ENCODE measurements around the gene DAW1. TPM values are rescaled to one million over a fixed set of nuclear protein-coding genes. Genes with fewer than 3 reads are reported as not detected.

Gene DAW1
- total RNA-seq, 1 donor, result under 0.01 TPM

DNA sequence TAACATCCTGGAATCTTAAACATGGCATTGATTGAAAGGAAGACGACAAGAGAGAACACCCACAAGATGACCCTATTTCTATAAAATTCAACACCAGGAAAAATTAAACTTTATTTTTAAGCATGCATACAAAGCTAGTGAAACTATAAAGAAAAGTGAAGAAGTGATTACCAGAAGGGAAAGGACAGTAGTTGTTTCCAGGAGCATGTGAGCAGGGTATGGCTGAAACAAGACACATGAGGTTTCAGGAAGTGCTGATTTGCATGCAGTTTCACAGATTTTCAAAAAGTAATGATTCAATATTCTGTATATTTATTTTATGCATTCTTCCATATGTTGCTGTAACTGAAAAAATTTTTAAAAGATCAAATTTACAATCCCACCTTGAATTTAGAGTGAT, 24.6 kb upstream of the DAW1 start:
- Histone ChIP-seq H4K20me1 (ENCODE audit: insufficient read depth, low read length) (no peaks in the 10 kb centered on the region), H3K4me1 (ENCODE audit: insufficient read depth, low read length) (peaks cover 11% of the 10 kb centered on the region), H3K36me3 (ENCODE audit: insufficient read depth, low read length) (no peaks in the 10 kb centered on the region), H3K27ac (ENCODE audit: low read depth, low read length) (no peak overlapping the region), H3K79me2 (ENCODE audit: insufficient read depth, low read length) (no peaks in the 10 kb centered on the region), H3K4me3 (ENCODE audit: insufficient read depth, low read length) (no peak overlapping the region), H3K4me2 (ENCODE audit: insufficient read depth, low read length) (no peak overlapping the region), H3K27me3 (ENCODE audit: insufficient read depth, low read length) (no peaks in the 10 kb centered on the region), H2AFZ (ENCODE audit: low read length) (no peak overlapping the region), H3K9me3 (ENCODE audit: low read depth, low read length) (no peaks in the 10 kb centered on the region)
- DNase-seq (ENCODE audit: insufficient read length, low spot score, missing footprints), result no peak
- TF ChIP-seq, protein P1, sequence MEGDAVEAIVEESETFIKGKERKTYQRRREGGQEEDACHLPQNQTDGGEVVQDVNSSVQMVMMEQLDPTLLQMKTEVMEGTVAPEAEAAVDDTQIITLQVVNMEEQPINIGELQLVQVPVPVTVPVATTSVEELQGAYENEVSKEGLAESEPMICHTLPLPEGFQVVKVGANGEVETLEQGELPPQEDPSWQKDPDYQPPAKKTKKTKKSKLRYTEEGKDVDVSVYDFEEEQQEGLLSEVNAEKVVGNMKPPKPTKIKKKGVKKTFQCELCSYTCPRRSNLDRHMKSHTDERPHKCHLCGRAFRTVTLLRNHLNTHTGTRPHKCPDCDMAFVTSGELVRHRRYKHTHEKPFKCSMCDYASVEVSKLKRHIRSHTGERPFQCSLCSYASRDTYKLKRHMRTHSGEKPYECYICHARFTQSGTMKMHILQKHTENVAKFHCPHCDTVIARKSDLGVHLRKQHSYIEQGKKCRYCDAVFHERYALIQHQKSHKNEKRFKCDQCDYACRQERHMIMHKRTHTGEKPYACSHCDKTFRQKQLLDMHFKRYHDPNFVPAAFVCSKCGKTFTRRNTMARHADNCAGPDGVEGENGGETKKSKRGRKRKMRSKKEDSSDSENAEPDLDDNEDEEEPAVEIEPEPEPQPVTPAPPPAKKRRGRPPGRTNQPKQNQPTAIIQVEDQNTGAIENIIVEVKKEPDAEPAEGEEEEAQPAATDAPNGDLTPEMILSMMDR (IDR thresholded peaks at IDR 0.05; ENCODE audit: extremely low read depth, low read depth, low read length), result no peak

DNA sequence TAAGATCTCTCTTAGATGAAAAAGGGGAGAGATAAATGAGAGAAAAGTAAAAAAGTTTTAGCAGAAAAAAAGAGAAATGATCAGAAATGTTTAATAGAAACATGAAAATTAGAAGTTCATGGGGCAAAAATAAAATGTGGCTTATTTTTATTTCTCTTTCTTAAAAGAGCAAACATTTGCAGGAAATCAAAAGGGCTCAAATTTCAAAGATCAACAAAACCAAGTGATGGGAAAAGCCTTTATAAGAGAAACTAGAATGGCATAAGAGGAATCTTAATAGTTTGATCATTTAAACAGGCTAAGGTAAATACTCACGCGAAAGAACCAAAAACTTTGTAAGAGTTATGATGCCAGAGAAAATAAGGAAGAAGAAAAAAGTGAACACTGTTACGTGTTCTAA, 23.3 kb upstream of the DAW1 start:
- DNase-seq (ENCODE audit: insufficient read length, low spot score, missing footprints), result no peak
- H3K27me3 ChIP-seq (ENCODE audit: insufficient read depth, low read length), result no peaks in the 10 kb centered on the region
- no peak overlapping the region for H3K27ac ChIP-seq (ENCODE audit: low read depth, low read length)
- H3K4me2 ChIP-seq (ENCODE audit: insufficient read depth, low read length), result no peak overlapping the region
- no peak overlapping the region for H2AFZ ChIP-seq (ENCODE audit: low read length)
- H4K20me1 ChIP-seq (ENCODE audit: insufficient read depth, low read length), result no peaks in the 10 kb centered on the region
- no peaks in the 10 kb centered on the region for H3K9me3 ChIP-seq (ENCODE audit: low read depth, low read length)
- TF ChIP-seq, protein P1 (IDR thresholded peaks at IDR 0.05; ENCODE audit: extremely low read depth, low read depth, low read length), result no peak
- no peak overlapping the region for H3K4me3 ChIP-seq (ENCODE audit: insufficient read depth, low read length)
- no peaks in the 10 kb centered on the region for H3K36me3 ChIP-seq (ENCODE audit: insufficient read depth, low read length)
- H3K4me1 ChIP-seq (ENCODE audit: insufficient read depth, low read length), result peaks cover 17% of the 10 kb centered on the region
- no peaks in the 10 kb centered on the region for H3K79me2 ChIP-seq (ENCODE audit: insufficient read depth, low read length)

DNA sequence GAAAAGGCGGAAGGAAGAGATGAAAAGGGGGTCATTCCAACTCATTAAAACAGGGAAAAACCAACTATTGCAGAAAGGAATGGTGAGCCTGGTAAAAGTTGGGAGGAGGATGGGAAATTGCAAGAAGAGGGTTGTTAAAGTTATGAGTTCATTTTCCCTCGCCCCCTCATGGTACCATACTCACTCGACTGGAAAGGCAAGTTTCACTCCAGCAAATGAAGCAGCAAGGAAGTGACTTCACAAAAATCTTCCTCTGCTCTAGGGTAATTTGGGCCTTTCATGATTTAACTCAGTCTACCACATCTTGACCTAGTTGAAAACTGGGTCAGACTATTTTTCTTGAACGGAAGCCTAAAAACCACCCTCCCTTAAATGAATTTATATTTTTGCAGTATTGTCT, 22.8 kb upstream of the DAW1 start:
- Histone ChIP-seq H4K20me1 (ENCODE audit: insufficient read depth, low read length) (no peaks in the 10 kb centered on the region), H3K27ac (ENCODE audit: low read depth, low read length) (no peak overlapping the region), H2AFZ (ENCODE audit: low read length) (no peak overlapping the region), H3K4me2 (ENCODE audit: insufficient read depth, low read length) (no peak overlapping the region), H3K9me3 (ENCODE audit: low read depth, low read length) (no peaks in the 10 kb centered on the region), H3K27me3 (ENCODE audit: insufficient read depth, low read length) (no peaks in the 10 kb centered on the region), H3K4me3 (ENCODE audit: insufficient read depth, low read length) (no peak overlapping the region), H3K36me3 (ENCODE audit: insufficient read depth, low read length) (no peaks in the 10 kb centered on the region), H3K4me1 (ENCODE audit: insufficient read depth, low read length) (peaks cover 22% of the 10 kb centered on the region), H3K79me2 (ENCODE audit: insufficient read depth, low read length) (no peaks in the 10 kb centered on the region)
- no peak for DNase-seq (ENCODE audit: insufficient read length, low spot score, missing footprints)
- TF ChIP-seq, protein P1 (IDR thresholded peaks at IDR 0.05; ENCODE audit: extremely low read depth, low read depth, low read length), result no peak

DNA sequence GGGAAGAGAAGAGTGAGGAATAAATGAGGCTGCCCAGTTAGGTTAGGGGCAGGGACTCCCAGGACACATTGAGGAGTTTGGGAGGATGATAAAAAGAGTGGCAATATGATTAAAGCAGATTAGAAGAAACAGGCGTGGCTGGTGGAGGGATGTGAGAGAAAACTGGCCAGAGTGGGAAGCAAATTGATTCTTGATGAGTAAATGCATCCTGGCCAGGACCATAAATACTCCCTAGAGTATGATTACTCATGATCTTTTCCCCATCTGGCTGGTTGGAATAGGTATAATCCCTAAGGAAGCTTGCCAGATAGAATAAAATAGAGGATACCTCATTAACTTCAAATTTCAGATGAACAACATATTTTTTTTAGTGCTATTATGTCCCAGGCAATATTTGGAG, 21.5 kb upstream of the DAW1 start:
- no peaks in the 10 kb centered on the region for H3K27me3 ChIP-seq (ENCODE audit: insufficient read depth, low read length)
- H3K4me1 ChIP-seq (ENCODE audit: insufficient read depth, low read length), result peaks cover 29% of the 10 kb centered on the region
- H3K79me2 ChIP-seq (ENCODE audit: insufficient read depth, low read length), result no peaks in the 10 kb centered on the region
- no peaks in the 10 kb centered on the region for H3K9me3 ChIP-seq (ENCODE audit: low read depth, low read length)
- no peak overlapping the region for H3K4me3 ChIP-seq (ENCODE audit: insufficient read depth, low read length)
- no peak for DNase-seq (ENCODE audit: insufficient read length, low spot score, missing footprints)
- H3K27ac ChIP-seq (ENCODE audit: low read depth, low read length), result peak overlapping the region; percentile 39
- no peaks in the 10 kb centered on the region for H4K20me1 ChIP-seq (ENCODE audit: insufficient read depth, low read length)
- no peak overlapping the region for H2AFZ ChIP-seq (ENCODE audit: low read length)
- TF ChIP-seq, protein P1 (IDR thresholded peaks at IDR 0.05; ENCODE audit: extremely low read depth, low read depth, low read length), result no peak
- peak overlapping the region; percentile 4 for H3K4me2 ChIP-seq (ENCODE audit: insufficient read depth, low read length)
- no peaks in the 10 kb centered on the region for H3K36me3 ChIP-seq (ENCODE audit: insufficient read depth, low read length)

All from osteoblast (primary cell).